Mesothelial cell of epicardium (in vitro differentiated cells): ENCODE results near the gene CNOT6. TPM values are rescaled to one million over a fixed set of nuclear protein-coding genes. Genes with fewer than 3 reads are reported as not detected.

Experiments used
- DNase-seq, 2 experiments: peaks; one replicate each; pipeline ENCODE4 v3.0.0; 2021; ENCODE audit warnings: low spot score in 2 of 2; ENCODE audit not compliant: unreplicated experiment in 2 of 2
- H3K27ac Mint-ChIP-seq: 2 replicates; pipeline ENCODE4 v1.8.0; 2021; ENCODE audit warnings: mixed read lengths
- H3K27me3 Mint-ChIP-seq: 2 replicates; pipeline ENCODE4 v1.8.0; 2021; ENCODE audit warnings: low read depth, mixed read lengths
- H3K36me3 Mint-ChIP-seq: 2 replicates; pipeline ENCODE4 v1.8.0; 2021; ENCODE audit warnings: mixed read lengths
- H3K4me1 Mint-ChIP-seq: 2 replicates; pipeline ENCODE4 v1.8.0; 2021; ENCODE audit warnings: mixed read lengths
- H3K4me3 Mint-ChIP-seq: 2 replicates; pipeline ENCODE4 v1.8.0; 2021; ENCODE audit warnings: mild to moderate bottlenecking, moderate library complexity, mixed read lengths
- H3K9me3 Mint-ChIP-seq: 2 replicates; pipeline ENCODE4 v1.8.0; 2021; ENCODE audit warnings: mixed read lengths
- total RNA-seq: library from RNA; stranded (reverse); gene quantifications from 3 replicates; pipeline ENCODE4 v1.2.1, GENCODE V29; 2021
- TF ChIP-seq, protein P1 (sequence below): fragments of 200-600 bp; sonication (generic); IDR thresholded peaks from one replicate; pipeline ENCODE4 v1.5.0; 2021; ENCODE audit warnings: antibody characterized with exemption; ENCODE audit not compliant: unreplicated experiment

The CNOT6 gene
- total RNA-seq, 1 donor from 2014 or later: 53.7 TPM

DNA sequence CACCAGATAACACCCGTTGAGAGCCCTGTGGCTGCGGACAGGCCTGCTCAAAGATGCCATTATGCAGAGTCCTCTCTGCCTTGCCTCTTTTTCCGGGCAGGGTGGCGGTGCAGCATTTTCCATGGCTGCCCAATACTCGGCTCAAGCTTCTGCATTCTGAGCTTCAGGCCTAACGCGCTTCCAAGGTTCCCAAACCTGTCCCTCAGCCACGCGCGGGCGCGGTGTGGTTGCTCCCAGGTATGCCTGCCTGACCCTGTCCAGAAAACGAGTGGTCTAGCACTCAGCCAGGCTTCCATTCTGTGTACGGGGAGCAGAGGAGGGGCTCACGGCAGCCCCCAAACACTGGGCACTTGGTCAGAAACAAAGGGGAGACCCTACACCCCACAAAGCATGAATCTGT lies 27.9 kb upstream of the CNOT6 start:
- Mint-ChIP-seq H3K4me3 (no peak overlapping the region), H3K9me3 (no peaks in the 10 kb centered on the region), H3K27ac (no peak overlapping the region), H3K4me1 (peaks cover 8% of the 10 kb centered on the region), H3K27me3 (peaks cover 14% of the 10 kb centered on the region), H3K36me3 (no peaks in the 10 kb centered on the region)
- TF ChIP-seq, protein P1, sequence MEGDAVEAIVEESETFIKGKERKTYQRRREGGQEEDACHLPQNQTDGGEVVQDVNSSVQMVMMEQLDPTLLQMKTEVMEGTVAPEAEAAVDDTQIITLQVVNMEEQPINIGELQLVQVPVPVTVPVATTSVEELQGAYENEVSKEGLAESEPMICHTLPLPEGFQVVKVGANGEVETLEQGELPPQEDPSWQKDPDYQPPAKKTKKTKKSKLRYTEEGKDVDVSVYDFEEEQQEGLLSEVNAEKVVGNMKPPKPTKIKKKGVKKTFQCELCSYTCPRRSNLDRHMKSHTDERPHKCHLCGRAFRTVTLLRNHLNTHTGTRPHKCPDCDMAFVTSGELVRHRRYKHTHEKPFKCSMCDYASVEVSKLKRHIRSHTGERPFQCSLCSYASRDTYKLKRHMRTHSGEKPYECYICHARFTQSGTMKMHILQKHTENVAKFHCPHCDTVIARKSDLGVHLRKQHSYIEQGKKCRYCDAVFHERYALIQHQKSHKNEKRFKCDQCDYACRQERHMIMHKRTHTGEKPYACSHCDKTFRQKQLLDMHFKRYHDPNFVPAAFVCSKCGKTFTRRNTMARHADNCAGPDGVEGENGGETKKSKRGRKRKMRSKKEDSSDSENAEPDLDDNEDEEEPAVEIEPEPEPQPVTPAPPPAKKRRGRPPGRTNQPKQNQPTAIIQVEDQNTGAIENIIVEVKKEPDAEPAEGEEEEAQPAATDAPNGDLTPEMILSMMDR: no peak
- DNase-seq: no peak

DNA sequence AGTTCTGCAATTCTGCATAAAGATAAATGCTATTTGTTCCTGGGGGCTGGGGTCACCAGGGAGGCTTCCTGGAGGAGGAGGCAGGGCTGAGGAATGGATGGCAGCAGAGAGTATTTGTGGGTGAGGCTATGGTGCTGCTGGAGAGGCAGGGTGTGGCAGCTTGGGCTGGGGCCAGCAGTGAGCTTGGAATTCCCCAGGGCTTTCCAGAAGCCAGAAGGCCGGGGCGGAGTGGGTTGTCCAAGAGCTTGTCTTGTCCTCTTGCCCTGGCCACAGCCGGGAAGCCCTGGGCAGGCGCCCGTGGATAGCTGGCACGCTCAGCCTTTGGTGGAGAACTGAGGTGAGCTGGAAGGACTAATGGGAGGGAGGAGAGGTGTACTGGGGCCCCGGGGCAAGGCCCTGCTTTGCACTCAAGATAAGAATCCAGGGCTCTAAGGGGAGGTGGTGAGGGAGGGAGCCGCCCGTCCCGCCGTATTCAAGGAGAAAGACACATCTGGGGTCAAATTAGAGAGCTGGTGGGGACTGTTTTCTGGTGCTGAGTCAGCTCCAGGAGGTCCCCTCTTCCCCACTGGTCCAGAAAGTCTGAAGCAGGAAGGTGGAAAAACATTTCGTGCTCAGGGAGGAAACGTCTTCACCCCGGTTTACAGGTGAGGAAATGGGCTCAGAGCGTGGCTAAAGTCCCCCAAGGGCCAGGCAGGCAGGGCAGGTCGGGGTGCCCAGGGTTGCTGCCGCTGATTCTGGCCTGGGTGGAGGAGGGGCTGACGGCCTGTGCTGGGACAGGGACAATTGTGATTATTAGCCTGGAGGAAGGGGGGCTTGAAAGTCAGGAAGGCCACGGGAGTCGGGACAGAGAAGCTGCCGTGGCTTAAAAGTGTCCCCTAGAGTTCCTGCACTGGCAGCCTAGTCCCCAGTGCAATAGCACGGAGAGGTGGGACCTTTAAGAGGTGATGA lies 26.9 kb upstream of the CNOT6 start:
- H3K4me1 Mint-ChIP-seq: peaks cover 11% of the 10 kb centered on the region
- peaks cover 17% of the 10 kb centered on the region for H3K27me3 Mint-ChIP-seq
- H3K27ac Mint-ChIP-seq: peak overlapping the region; percentile 25
- no peak for DNase-seq
- TF ChIP-seq, protein P1: no peak
- H3K4me3 Mint-ChIP-seq: no peak overlapping the region
- no peaks in the 10 kb centered on the region for H3K36me3 Mint-ChIP-seq
- no peaks in the 10 kb centered on the region for H3K9me3 Mint-ChIP-seq

DNA sequence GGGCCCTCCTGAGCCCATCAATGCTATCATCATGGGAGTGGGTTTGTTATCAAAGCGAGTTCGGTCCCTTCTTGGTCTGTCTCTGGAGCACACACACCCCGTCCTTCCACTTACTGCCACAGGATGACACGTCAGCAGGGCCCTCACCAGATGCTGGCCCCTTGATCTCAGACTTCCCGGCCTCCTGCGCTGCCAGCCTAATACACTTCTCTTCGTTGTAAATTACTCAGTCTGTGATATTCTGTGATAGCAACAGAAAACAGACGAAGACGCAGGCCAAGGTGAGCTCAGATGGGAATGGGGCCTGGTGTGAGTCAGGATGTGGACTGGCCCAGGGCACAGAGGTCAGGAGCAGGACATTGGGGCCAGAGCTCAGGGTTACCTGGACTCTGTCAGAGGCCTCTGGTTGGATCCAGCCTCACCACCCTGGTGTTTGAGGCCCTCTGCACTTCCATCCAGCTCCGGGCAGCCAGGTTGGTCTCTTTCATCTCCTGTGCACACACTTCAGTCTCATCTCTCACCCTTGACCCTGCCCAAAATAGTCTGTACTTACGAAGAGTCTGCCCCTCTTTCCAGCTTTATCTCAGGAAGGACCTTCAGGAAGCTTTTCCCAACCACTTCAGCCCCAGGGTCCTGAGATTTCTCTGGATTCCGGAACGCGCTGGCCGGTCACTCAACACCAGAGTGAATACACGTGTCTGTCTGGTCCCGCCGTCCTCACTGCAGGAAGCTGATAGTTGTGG lies 26.0 kb upstream of the CNOT6 start:
- H3K36me3 Mint-ChIP-seq: no peaks in the 10 kb centered on the region
- H3K4me1 Mint-ChIP-seq: peaks cover 20% of the 10 kb centered on the region
- TF ChIP-seq, protein P1: no peak
- H3K27ac Mint-ChIP-seq: no peak overlapping the region
- H3K9me3 Mint-ChIP-seq: no peaks in the 10 kb centered on the region
- DNase-seq: no peak
- peaks cover 17% of the 10 kb centered on the region for H3K27me3 Mint-ChIP-seq
- no peak overlapping the region for H3K4me3 Mint-ChIP-seq

DNA sequence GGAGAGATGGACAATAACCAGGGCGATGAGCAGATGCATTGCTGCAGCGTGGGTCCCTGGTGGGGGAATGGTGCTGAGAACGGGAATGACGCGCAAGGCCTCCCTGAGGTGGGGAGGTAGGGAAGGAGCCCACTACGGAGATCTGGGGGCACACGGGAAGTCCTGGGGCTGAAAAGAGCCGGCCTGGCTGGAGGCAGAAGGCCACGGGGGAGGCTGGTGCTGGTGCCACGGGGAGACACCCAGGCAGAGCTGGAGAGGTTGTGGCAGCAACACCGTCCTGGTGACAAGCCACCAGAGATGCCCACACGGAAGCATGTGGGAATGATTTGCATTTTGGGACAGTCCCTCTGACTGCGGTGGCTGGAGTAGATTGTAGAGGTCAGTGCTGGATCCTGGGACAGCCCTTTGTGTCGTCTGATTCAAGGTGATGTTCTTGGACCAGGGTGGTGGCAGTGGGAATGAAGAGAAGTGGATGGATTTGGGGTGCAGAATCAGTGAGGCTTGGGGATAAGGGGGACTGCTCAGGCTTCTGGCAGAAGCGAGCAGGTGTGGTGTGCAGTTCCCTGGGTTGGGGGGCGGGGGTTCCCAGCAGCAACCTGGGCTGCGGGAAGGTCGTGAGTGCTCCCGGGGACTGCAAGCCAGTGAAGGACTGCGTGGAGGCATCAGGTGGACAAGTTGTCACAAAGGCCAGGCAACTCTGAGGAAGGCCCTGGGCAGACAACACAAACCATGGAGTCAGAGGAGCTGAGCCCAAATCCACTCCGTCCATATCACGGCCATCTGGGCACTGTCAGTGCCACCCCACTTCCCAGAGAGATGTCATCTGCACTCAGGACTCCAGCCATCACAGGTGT lies 25.2 kb upstream of the CNOT6 start:
- H3K27ac Mint-ChIP-seq: no peak overlapping the region
- TF ChIP-seq, protein P1: no peak
- H3K36me3 Mint-ChIP-seq: no peaks in the 10 kb centered on the region
- H3K4me1 Mint-ChIP-seq: peaks cover 20% of the 10 kb centered on the region
- no peak for DNase-seq
- no peaks in the 10 kb centered on the region for H3K9me3 Mint-ChIP-seq
- H3K27me3 Mint-ChIP-seq: peaks cover 17% of the 10 kb centered on the region
- H3K4me3 Mint-ChIP-seq: no peak overlapping the region

DNA sequence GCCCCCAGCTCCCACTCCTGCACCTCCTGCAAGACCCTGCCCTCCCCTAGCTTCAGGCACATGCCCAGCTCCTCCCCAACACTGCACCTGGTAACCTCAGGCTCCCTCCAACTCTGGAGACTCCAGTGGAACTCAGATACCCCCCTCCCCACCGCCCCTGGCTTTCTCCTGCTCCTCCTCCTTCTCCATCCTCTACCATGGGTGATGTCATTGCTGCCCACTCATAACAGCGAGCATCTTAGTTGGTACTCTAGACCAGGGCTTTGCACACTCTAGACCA lies 24.7 kb upstream of the CNOT6 start:
- no peaks in the 10 kb centered on the region for H3K36me3 Mint-ChIP-seq
- peaks cover 20% of the 10 kb centered on the region for H3K4me1 Mint-ChIP-seq
- no peak for DNase-seq

More for the DNA sequence above, 24.7 kb upstream of the CNOT6 start:
- Mint-ChIP-seq H3K27ac (no peak overlapping the region), H3K9me3 (no peaks in the 10 kb centered on the region), H3K4me3 (no peak overlapping the region), H3K27me3 (peaks cover 17% of the 10 kb centered on the region)
- TF ChIP-seq, protein P1: no peak
